Parathyroid adenoma (tissue), 2 donors: ENCODE data around the gene PCNX3.

Experiments
- H2AFZ ChIP-seq: fragments of 300-600 bp; sonication (generic); one replicate; pipeline ENCODE4 v1.7.0; 2017; ENCODE audit warnings: antibody characterized with exemption, mild to moderate bottlenecking
- H3K27ac ChIP-seq: fragments of 300-600 bp; sonication (generic); one replicate; pipeline ENCODE4 v1.7.0; 2017
- H3K27me3 ChIP-seq: fragments of 300-600 bp; sonication (generic); one replicate; pipeline ENCODE4 v1.7.0; 2017; ENCODE audit warnings: low read length; ENCODE audit not compliant: control insufficient read depth, insufficient read depth
- H3K36me3 ChIP-seq: fragments of 300-600 bp; sonication (generic); one replicate; pipeline ENCODE4 v1.7.0; 2017; ENCODE audit warnings: low read length; ENCODE audit not compliant: control insufficient read depth, insufficient read depth
- H3K4me1 ChIP-seq: fragments of 300-600 bp; sonication (generic); one replicate; pipeline ENCODE4 v1.7.0; 2017; ENCODE audit warnings: control low read depth
- H3K4me2 ChIP-seq: fragments of 300-600 bp; sonication (generic); one replicate; pipeline ENCODE4 v1.7.0; 2017; ENCODE audit warnings: low read length
- H3K4me3 ChIP-seq: fragments of 300-600 bp; sonication (generic); one replicate; pipeline ENCODE4 v1.7.0; 2017; ENCODE audit warnings: low read depth, low read length
- H3K79me2 ChIP-seq: fragments of 300-600 bp; sonication (generic); one replicate; pipeline ENCODE4 v1.7.0; 2017; ENCODE audit warnings: control low read depth
- H3K9ac ChIP-seq: fragments of 300-600 bp; sonication (generic); one replicate; pipeline ENCODE4 v1.7.0; 2017; ENCODE audit warnings: mild to moderate bottlenecking
- H3K9me3 ChIP-seq: fragments of 300-600 bp; sonication (generic); one replicate; pipeline ENCODE4 v1.7.0; 2017; ENCODE audit warnings: low read length; ENCODE audit not compliant: control insufficient read depth
- CTCF ChIP-seq: fragments of 300-600 bp; sonication (generic); IDR thresholded peaks from one replicate; pipeline ENCODE4 v1.7.0; 2017; ENCODE audit warnings: antibody characterized with exemption, mild to moderate bottlenecking
- donor health status: primary hyperparathyroidism.

PCNX3 gene

GRCh38 chr11:65623177-65623576 lies 7.6 kb downstream of the PCNX3 start:
- H2AFZ ChIP-seq = no peak overlapping the region
- no peak overlapping the region for H3K4me2 ChIP-seq
- H3K36me3 ChIP-seq = no peaks in the 10 kb centered on the region
- no peaks in the 10 kb centered on the region for H3K9me3 ChIP-seq
- H3K9ac ChIP-seq = no peak overlapping the region
- no peaks in the 10 kb centered on the region for H3K27me3 ChIP-seq
- no peak for TF ChIP-seq CTCF
- no peak overlapping the region for H3K27ac ChIP-seq
- H3K79me2 ChIP-seq = peaks cover 3% of the 10 kb centered on the region
- no peak overlapping the region for H3K4me3 ChIP-seq
- H3K4me1 ChIP-seq = no peaks in the 10 kb centered on the region

- H3K9me3 ChIP-seq = no peaks in the 10 kb centered on the region
- no peak for TF ChIP-seq CTCF
- H3K27ac ChIP-seq = no peak overlapping the region
- no peak overlapping the region for H2AFZ ChIP-seq
- H3K79me2 ChIP-seq = peaks cover 3% of the 10 kb centered on the region
- no peaks in the 10 kb centered on the region for H3K4me1 ChIP-seq
- no peaks in the 10 kb centered on the region for H3K36me3 ChIP-seq
- H3K4me2 ChIP-seq = no peak overlapping the region
- no peak overlapping the region for H3K9ac ChIP-seq
- no peaks in the 10 kb centered on the region for H3K27me3 ChIP-seq
- H3K4me3 ChIP-seq = no peak overlapping the region
Measured at GRCh38 chr11:65623852-65624616, 8.5 kb downstream of the PCNX3 start.

GRCh38 chr11:65624931-65625627 lies 9.5 kb downstream of the PCNX3 start:
- Histone ChIP-seq H3K4me3 (no peak overlapping the region), H3K9me3 (no peaks in the 10 kb centered on the region), H3K4me1 (no peaks in the 10 kb centered on the region), H3K79me2 (peaks cover 3% of the 10 kb centered on the region), H3K27me3 (no peaks in the 10 kb centered on the region), H2AFZ (no peak overlapping the region), H3K9ac (no peak overlapping the region), H3K27ac (no peak overlapping the region), H3K36me3 (no peaks in the 10 kb centered on the region), H3K4me2 (no peak overlapping the region)
- no peak for TF ChIP-seq CTCF

GRCh38 chr11:65625628-65626342 lies 10.2 kb downstream of the PCNX3 start:
- no peak overlapping the region for H3K27ac ChIP-seq
- TF ChIP-seq CTCF = peak; percentile 37
- H3K27me3 ChIP-seq = no peaks in the 10 kb centered on the region
- peaks cover 3% of the 10 kb centered on the region for H3K79me2 ChIP-seq
- H3K4me1 ChIP-seq = no peaks in the 10 kb centered on the region
- no peak overlapping the region for H3K4me3 ChIP-seq
- no peak overlapping the region for H3K4me2 ChIP-seq
- H3K9ac ChIP-seq = no peak overlapping the region
- no peak overlapping the region for H2AFZ ChIP-seq
- no peaks in the 10 kb centered on the region for H3K36me3 ChIP-seq
- H3K9me3 ChIP-seq = no peaks in the 10 kb centered on the region
